Tibial artery (tissue), 4 donors: ENCODE measurements around the gene FBXL7.

ENCODE experiments used
- DNase-seq, 2 donors: peaks; one replicate each; pipeline ENCODE4 v3.0.0-alpha.2; 2019
- H3K27ac ChIP-seq, 2 donors: fragments of 200-600 bp; sonication (generic) in 1 of 2; 1 replicate in 1 of 2; 2 replicates in 1 of 2; pipeline ENCODE4 v1.5.1; 2018 to 2019; ENCODE audit warnings: mild to moderate bottlenecking in 1 of 2
- H3K27me3 ChIP-seq, 2 donors: fragments of 200-600 bp; sonication (generic) in 1 of 2; one replicate each; pipeline versions ENCODE4 v1.5.1 to v1.6.0; 2016 to 2019
- H3K36me3 ChIP-seq, 3 donors: fragments of 200-600 bp; sonication (generic) in 2 of 3; one replicate each; pipeline ENCODE4 v1.5.1; 2016 to 2019; ENCODE audit warnings: mild to moderate bottlenecking in 2 of 3
- H3K4me1 ChIP-seq, 4 donors: fragments of 200-600 bp; sonication (generic) in 2 of 4; 1 replicate in 3 of 4; 2 replicates in 1 of 4; pipeline ENCODE4 v1.5.1; 2016 to 2019
- H3K4me3 ChIP-seq, 2 donors: fragments of 200-600 bp; sonication (generic) in 1 of 2; 1 replicate in 1 of 2; 2 replicates in 1 of 2; pipeline ENCODE4 v1.5.1; 2018 to 2019; ENCODE audit warnings: mild to moderate bottlenecking in 2 of 2
- H3K9me3 ChIP-seq, 3 donors: fragments of 200-600 bp; sonication (generic) in 1 of 3; one replicate each; pipeline ENCODE4 v1.5.1; 2016 to 2019
- intact Hi-C: fragments of 100-400 bp; cut with DNase I; formaldehyde crosslinking; loops from one replicate; pipeline ENCODE4 v1.15.0; 2023; ENCODE audit warnings: low total_unique reads
- TF ChIP-seq, protein P1 (sequence below), 2 experiments: fragments of 200-600 bp in 1 of 2; fragments of 450-650 bp in 1 of 2; IDR thresholded peaks; one replicate each; pipeline ENCODE4 v1.5.1; 2017 to 2019; ENCODE audit warnings: antibody characterized with exemption in 2 of 2, mild to moderate bottlenecking in 1 of 2, moderate library complexity in 1 of 2

Gene FBXL7

DNA sequence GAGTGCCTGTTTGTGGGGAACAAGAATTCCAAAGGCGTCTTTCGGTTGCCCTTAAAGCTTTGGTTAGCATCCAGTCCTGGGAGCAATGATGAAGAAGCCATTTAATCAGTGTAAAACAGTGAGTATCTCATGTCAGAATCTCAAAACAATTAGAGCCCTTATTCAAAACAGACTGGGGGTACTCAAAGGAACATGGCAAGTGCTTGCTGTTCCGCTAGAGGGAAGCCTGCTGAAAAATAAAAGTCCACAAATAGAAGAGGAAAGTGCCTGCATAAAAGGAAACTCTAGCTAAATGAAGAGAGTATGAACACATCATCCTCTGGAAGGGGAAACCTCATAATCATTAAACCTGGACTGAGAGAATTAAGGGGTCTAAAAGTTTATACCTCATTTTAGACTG lies 26.4 kb downstream of the FBXL7 start:
- DNase-seq, result no peak
- H3K9me3 ChIP-seq, result no peaks in the 10 kb centered on the region
- H3K27ac ChIP-seq, result no peak overlapping the region
- TF ChIP-seq, protein P1, sequence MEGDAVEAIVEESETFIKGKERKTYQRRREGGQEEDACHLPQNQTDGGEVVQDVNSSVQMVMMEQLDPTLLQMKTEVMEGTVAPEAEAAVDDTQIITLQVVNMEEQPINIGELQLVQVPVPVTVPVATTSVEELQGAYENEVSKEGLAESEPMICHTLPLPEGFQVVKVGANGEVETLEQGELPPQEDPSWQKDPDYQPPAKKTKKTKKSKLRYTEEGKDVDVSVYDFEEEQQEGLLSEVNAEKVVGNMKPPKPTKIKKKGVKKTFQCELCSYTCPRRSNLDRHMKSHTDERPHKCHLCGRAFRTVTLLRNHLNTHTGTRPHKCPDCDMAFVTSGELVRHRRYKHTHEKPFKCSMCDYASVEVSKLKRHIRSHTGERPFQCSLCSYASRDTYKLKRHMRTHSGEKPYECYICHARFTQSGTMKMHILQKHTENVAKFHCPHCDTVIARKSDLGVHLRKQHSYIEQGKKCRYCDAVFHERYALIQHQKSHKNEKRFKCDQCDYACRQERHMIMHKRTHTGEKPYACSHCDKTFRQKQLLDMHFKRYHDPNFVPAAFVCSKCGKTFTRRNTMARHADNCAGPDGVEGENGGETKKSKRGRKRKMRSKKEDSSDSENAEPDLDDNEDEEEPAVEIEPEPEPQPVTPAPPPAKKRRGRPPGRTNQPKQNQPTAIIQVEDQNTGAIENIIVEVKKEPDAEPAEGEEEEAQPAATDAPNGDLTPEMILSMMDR (IDR thresholded peaks at IDR 0.05), result no peak
- H3K4me3 ChIP-seq, result no peak overlapping the region
- no peaks in the 10 kb centered on the region for H3K36me3 ChIP-seq
- H3K27me3 ChIP-seq, result no peaks in the 10 kb centered on the region
- H3K4me1 ChIP-seq, result peaks cover 0 to 12% (median 0%) of the 10 kb centered on the region in 4 donors
- intact Hi-C loops, result no loop called here

DNA sequence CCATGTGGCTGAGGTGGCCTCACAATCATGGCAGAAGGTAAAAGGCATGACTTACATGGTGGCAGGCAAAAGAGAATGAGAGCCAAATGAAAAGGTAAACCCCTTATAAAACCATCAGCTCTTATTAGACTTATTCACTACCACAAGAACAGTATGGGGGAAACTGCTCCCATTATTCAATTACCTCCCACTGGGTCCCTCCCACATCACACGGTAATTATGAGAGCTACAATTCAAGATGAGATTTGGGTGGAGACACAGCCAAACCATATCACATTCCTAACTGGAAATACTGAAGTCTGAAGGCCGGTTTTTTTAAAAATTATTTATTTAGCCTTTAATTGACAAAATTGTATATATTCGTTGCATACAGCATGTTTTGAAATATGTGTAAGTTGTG lies 28.5 kb downstream of the FBXL7 start:
- TF ChIP-seq, protein P1 (IDR thresholded peaks at IDR 0.05), result no peak
- no peak for DNase-seq
- intact Hi-C loops, result no loop called here
- H3K27me3 ChIP-seq, result no peaks in the 10 kb centered on the region
- H3K9me3 ChIP-seq, result no peaks in the 10 kb centered on the region
- H3K27ac ChIP-seq, result no peak overlapping the region
- no peak overlapping the region for H3K4me3 ChIP-seq
- peaks cover 0 to 12% (median 0%) of the 10 kb centered on the region in 4 donors for H3K4me1 ChIP-seq
- H3K36me3 ChIP-seq, result no peaks in the 10 kb centered on the region

DNA sequence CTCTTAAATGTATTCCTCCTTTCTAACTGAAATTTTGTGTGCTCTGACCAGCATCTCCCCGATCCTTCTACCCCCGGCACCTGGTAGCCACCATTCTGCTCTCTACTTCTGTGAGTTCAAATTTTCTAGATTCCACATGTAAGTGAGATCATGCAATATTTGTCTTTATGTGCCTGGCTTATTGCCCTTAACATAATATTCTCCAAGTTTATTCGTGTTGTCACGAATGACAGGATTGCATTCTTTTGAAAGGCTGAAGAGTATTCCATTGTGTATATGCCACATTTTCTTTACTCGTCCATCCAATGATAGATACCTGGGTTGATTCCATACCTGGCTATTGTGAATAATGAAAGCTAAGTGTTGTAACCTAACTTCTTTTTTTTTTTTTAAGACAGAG lies 29.0 kb downstream of the FBXL7 start:
- DNase-seq, result no peak
- intact Hi-C loops, result no loop called here
- Histone ChIP-seq H3K9me3 (no peaks in the 10 kb centered on the region), H3K36me3 (no peaks in the 10 kb centered on the region), H3K4me1 (peaks cover 0 to 15% (median 0%) of the 10 kb centered on the region in 4 donors), H3K27ac (no peak overlapping the region), H3K27me3 (no peaks in the 10 kb centered on the region), H3K4me3 (no peak overlapping the region)
- TF ChIP-seq, protein P1 (IDR thresholded peaks at IDR 0.05), result no peak

DNA sequence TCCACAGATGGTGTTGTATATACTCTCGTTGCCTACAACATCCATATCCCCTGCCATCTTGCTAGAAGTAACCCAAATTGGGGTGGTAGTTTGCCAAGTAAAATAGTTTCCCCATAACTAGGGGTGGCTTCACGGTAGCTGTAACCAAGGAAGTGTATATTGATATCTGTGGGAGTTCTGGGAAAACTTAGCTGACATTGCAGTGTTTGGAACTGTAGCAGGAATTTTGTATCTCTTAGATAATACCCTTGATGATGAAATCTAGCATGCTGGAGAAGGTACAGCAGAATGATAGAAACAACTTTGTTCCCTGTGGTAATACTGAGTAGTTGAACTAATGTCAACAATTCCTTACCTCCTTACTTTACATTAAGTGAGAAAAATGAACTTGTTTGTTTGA lies 29.8 kb downstream of the FBXL7 start:
- H3K27me3 ChIP-seq, result no peaks in the 10 kb centered on the region
- no peaks in the 10 kb centered on the region for H3K36me3 ChIP-seq
- H3K27ac ChIP-seq, result no peak overlapping the region
- no peak for DNase-seq
- H3K4me3 ChIP-seq, result no peak overlapping the region
- intact Hi-C loops, result no loop called here
- H3K4me1 ChIP-seq, result peaks cover 0 to 15% (median 0%) of the 10 kb centered on the region in 4 donors
- no peaks in the 10 kb centered on the region for H3K9me3 ChIP-seq
- TF ChIP-seq, protein P1 (IDR thresholded peaks at IDR 0.05), result no peak

DNA sequence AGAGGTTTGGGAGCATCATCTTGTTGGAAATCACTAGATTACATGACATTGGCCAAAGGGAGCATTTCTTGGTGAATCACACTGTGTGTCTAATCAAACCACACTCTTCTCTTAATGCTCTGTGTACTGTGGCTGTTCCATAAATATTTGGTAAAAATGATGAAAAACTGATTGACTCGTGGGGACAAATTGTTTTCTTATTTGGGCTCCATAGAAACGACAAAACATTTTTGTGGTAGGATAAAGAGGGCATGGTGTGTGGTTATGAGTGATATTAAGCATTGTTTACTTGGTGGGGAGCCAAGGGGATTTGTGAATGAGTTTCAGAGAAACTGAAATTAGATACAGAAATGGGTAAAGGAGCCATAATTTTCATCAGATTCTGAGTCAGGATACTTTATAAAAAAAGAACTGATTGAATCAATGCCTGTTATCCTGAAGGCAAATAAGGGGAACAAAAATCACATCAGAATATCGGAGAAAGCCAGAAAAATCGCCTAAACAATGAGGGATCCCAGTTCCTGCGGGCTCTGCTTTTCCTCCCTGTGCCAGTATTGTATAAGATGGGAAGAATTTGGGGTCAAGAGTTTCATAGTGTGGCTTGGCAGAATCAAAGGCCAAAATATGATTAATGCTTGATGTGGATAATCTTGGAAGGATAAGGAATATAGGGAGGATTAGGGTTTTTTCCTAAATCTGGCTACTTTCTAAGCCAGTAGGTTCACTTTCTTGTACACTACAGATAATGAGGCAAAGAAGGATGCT lies 33.3 kb downstream of the FBXL7 start:
- Histone ChIP-seq H3K27ac (no peak overlapping the region), H3K27me3 (no peaks in the 10 kb centered on the region), H3K4me1 (peaks cover 0 to 24% (median 0%) of the 10 kb centered on the region in 4 donors), H3K36me3 (no peaks in the 10 kb centered on the region), H3K4me3 (no peak overlapping the region), H3K9me3 (no peaks in the 10 kb centered on the region)
- TF ChIP-seq, protein P1 (IDR thresholded peaks at IDR 0.05), result no peak
- DNase-seq, result no peak
- intact Hi-C loops, result no loop called here
